Measurements from ENCODE around the gene ADIRF. TPM values are rescaled to one million over a fixed set of nuclear protein-coding genes. Genes with fewer than 3 reads are reported as not detected.
A peak's percentile ranks its signal among the peaks of the same experiment; 100 is the strongest.

ADIRF gene
- total RNA-seq, 1 donor from 2014 or later: not detected

DNA sequence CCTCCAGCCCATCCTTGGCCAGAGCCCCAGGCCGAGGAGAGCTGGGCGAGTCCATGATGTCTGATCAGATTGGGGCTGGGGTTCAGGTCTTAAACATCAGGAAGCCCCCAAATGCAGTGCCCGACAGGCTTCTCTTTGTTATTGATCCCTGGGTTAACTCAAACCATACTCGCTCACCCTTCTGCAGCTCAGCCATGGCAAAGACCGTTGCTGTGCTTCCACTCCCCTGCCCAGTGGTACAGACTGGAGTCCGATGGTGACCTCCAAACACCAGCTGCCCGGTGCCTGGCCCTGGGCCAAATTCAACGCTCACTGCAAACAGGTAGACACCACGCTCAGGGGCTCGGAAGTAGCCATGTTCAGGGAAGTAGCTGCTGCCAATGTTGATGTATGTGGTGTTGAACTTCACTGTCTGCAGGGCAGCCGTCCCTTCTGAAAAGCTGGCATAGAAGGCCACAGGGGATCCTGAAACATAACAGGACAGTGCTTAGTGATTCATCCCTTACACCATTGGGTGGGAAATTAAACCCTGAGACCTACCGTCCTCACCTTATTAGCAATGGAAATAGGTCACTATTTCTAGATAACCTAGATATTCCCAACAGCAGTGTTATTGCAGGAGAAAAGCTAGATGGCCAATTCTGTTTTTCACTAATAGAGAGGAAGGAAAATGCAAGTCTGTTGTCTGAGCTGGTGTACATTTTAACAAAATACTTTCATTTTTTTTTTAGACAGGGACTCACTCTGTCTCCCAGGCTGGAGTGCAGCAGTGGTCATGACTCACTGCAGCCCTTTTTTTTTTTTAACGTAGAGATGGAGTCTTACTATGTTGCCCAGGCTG, 31.4 kb upstream of the ADIRF start:
- FAIRE-seq: peak; percentile 58
- Mint-ChIP-seq H3K36me3 (ENCODE audit: low read depth, unreplicated experiment) (no peaks in the 10 kb centered on the region), H3K4me1 (ENCODE audit: low read depth, unreplicated experiment) (peaks cover 13% of the 10 kb centered on the region), H3K27me3 (ENCODE audit: low read depth, unreplicated experiment) (no peaks in the 10 kb centered on the region), H3K4me3 (ENCODE audit: unreplicated experiment) (no peak overlapping the region), H3K27ac (ENCODE audit: unreplicated experiment) (no peak overlapping the region), H3K9me3 (ENCODE audit: unreplicated experiment) (no peaks in the 10 kb centered on the region)
- Histone ChIP-seq H3K9me3 (ENCODE audit: insufficient read depth, low read depth, low read length) (no peaks in the 10 kb centered on the region), H3K79me2 (ENCODE audit: insufficient read depth, low read length) (no peaks in the 10 kb centered on the region), H3K4me1 (ENCODE audit: insufficient read depth, low read length) (peaks cover 13% of the 10 kb centered on the region), H3K4me3 (ENCODE audit: insufficient read depth, low read depth, low read length) (no peak overlapping the region), H2AFZ (ENCODE audit: low read depth, low read length) (no peak overlapping the region), H3K27me3 (ENCODE audit: insufficient read depth, low read length) (no peaks in the 10 kb centered on the region), H4K20me1 (ENCODE audit: insufficient read depth, low read length) (no peaks in the 10 kb centered on the region), H3K4me2 (ENCODE audit: low read length) (peak overlapping the region; percentile 42), H3K27ac (ENCODE audit: low read depth, low read length) (no peak overlapping the region), H3K9ac (ENCODE audit: low read length) (no peak overlapping the region), H3K36me3 (ENCODE audit: insufficient read depth, low read length) (no peaks in the 10 kb centered on the region)
- TF ChIP-seq EZH2 (IDR thresholded peaks at IDR 0.05; ENCODE audit: insufficient read depth, low read length) (no peak), CTCF (IDR thresholded peaks at IDR 0.05; ENCODE audit: insufficient read depth, low read depth, low read length) (no peak)
- DNase-seq (ENCODE audit: low read depth): peak; percentile 40

DNA sequence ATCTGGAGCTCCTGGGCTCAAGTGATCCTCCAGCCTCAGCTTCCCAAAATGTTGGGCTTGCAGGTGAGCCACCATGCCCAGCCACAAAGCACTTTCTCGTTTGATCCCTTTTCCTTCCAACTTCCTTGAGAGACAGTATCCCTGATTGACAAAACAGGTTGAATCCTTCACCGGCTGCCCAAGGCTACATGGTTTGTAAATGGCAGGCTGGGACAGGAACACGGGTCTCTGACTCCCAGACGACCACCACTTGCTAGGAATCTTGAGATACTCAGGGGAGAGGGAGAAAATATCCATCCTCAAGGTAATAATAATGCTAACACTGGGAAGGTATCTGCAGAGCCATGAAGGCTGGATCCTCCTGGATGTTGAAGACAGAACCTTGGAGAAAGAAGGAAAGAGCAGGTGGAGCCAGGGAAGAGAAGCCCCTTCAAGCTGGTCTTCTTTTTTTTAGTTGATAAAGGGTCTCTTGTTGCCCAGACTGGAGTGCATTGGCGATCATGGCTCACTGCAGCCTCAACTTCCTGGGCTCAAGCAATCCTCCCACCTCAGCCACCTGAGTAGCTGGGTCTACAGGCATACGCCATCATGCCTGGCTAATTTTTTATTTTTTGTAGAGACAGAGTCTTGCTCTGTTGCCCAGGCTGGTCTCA, 30.7 kb upstream of the ADIRF start:
- no peak overlapping the region for H3K4me2 ChIP-seq (ENCODE audit: low read length)
- no peaks in the 10 kb centered on the region for H4K20me1 ChIP-seq (ENCODE audit: insufficient read depth, low read length)
- H3K9me3 ChIP-seq (ENCODE audit: insufficient read depth, low read depth, low read length): no peaks in the 10 kb centered on the region
- no peak overlapping the region for H3K4me3 Mint-ChIP-seq (ENCODE audit: unreplicated experiment)
- no peaks in the 10 kb centered on the region for H3K27me3 ChIP-seq (ENCODE audit: insufficient read depth, low read length)
- H3K27ac Mint-ChIP-seq (ENCODE audit: unreplicated experiment): no peak overlapping the region
- H3K27ac ChIP-seq (ENCODE audit: low read depth, low read length): no peak overlapping the region
- no peaks in the 10 kb centered on the region for H3K79me2 ChIP-seq (ENCODE audit: insufficient read depth, low read length)
- no peaks in the 10 kb centered on the region for H3K27me3 Mint-ChIP-seq (ENCODE audit: low read depth, unreplicated experiment)
- no peaks in the 10 kb centered on the region for H3K36me3 Mint-ChIP-seq (ENCODE audit: low read depth, unreplicated experiment)
- TF ChIP-seq EZH2 (IDR thresholded peaks at IDR 0.05; ENCODE audit: insufficient read depth, low read length) (no peak), CTCF (IDR thresholded peaks at IDR 0.05; ENCODE audit: insufficient read depth, low read depth, low read length) (no peak)
- peaks cover 13% of the 10 kb centered on the region for H3K4me1 ChIP-seq (ENCODE audit: insufficient read depth, low read length)
- H3K4me3 ChIP-seq (ENCODE audit: insufficient read depth, low read depth, low read length): no peak overlapping the region
- peaks cover 13% of the 10 kb centered on the region for H3K4me1 Mint-ChIP-seq (ENCODE audit: low read depth, unreplicated experiment)
- no peak for FAIRE-seq
- no peak for DNase-seq (ENCODE audit: low read depth)
- no peak overlapping the region for H3K9ac ChIP-seq (ENCODE audit: low read length)
- no peak overlapping the region for H2AFZ ChIP-seq (ENCODE audit: low read depth, low read length)
- H3K9me3 Mint-ChIP-seq (ENCODE audit: unreplicated experiment): no peaks in the 10 kb centered on the region
- no peaks in the 10 kb centered on the region for H3K36me3 ChIP-seq (ENCODE audit: insufficient read depth, low read length)

Data from astrocyte (in vitro differentiated cells and primary cell).